Hypothalamus (tissue), 51 donors: Measurements from ENCODE around the gene TENT5A.
"Not testable (repeated sequence)": the region's sequence is repeated elsewhere in the genome, so short reads cannot be mapped to it uniquely, and the experiment has no call there.

Source experiments
- DNase-seq, 51 donors: peaks; one replicate each; lab custom pipeline; 2025; lab: John Stamatoyannopoulos, UW

The TENT5A gene

DNA sequence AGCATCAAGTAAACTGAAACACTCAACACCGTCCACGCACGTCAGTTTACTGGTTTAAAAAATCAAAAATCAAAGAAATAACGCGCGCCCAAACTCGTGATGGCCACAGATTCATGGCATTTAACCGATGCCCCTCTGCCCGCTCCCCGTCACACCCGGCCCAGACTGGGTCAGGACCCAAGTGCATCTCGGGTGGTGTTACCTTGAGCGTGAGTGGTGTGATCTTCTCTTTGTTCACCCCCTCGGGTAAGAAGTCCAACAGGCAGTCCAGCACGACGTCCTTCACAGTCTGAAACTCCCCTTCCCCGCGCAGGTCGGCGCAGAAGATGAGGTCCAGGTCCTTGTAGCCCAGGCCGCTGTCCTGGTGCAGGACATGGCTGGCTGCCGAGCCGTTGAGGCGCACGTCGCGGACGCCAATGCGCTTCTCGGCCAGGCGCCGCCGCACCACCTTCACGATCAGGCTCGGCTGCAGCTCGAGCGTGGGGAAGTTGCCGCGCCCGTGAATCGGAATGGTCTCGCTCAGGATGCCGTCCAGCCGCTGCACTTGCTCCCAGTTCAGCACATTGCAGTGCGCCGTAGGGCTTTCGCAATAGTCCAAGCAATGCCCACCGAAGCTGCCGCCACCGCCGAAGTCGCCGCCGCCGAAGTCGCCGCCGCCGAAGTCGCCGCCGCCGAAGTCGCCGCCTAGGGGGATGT lies 945 bp downstream of the TENT5A start:
- peak in 35 of 51 donors; percentile 3 to 68 (median 30) for DNase-seq

DNA sequence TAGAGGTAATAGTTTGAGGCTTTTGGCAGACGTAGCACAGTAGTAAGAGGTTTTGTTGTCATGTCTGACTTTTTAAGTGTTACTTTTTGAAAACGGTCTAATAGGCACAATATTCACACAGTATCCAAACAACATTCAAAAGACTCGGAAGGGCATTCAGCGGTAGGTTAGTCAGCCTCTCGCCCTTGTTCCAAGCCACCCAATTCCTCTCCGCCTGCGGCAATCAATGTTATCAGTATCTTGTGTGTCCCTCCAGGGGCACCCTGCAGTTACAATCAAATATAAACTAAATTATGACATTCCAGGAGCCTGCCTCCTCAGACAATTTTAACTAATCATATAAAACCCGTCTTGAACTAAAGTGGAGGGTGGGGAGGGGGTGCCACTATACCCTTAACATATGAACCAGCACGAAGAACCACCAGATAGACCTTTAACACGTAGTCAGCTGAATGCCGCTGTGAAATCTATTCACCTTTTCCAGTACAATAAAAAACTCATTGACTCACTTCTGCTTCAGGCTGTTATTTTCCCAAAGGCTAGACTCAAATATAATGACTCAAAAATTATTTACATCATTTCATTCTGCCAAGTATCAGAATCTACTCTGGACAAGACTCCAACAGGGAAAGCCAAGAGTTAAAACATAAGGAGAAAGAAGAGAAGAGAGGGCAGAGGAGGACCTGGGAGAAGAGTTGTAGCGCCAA lies 1.6 kb downstream of the TENT5A start:
- DNase-seq, result peak in 1 of 51 donors; percentile 2

DNA sequence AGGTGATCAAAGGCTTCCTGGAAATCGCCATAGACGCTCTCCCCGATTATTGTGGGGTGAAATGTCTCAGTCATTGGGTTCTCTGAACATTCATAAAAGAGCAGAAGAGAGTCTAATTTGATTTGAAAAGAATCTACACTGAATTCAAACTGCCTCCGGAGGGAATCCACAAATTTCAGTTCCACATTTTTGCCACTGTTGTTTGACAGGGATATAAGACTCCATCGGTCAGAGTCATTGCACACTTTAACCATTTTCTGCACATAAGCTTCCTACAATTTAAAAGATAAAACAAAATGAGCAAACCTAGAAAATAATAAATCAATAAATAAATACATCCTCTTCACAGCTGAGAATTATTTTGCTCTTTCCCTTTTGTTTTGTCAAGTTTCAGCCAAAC lies 2.3 kb downstream of the TENT5A start:
- peak in 1 of 51 donors; percentile 12 for DNase-seq

DNA sequence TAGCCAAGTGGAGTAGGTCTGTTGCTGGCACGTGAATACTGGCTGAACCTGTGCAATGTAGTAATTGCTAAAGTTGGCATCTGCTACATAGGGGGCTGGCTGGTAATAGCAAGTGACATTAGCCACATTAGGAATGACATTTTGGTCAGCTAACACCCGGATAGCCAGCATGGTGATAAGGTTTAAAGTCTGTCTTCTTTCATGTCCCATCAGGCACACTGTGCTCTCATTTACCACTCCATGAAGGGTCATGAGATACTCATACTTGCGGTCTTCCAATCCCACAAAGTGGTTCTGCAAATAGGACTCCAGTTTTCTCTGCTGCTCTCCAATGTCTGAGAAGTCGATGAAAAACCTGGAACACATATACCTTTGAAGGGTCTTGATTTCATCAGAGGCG lies 2.8 kb downstream of the TENT5A start:
- peak in 2 of 51 donors; percentile 3 to 11 for DNase-seq

DNA sequence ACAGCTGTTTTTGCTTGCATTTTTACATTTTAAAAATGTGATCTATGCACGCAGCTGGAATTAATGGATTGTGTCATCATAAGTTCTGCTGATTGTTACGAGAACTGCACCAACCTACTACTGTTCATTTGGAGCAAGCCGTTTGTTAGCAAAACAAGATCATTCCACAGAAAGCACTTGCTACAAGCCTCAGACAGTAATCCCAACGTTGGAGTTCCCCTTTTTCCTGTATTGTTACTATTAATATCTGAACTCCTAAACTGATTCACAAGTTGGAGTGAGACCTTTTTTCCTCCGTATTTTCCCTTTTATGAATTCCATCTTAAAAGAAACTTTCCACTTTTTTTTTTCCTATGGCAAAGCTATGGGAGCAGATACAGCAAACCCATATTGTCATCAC lies 3.5 kb downstream of the TENT5A start:
- no peak for DNase-seq

DNA sequence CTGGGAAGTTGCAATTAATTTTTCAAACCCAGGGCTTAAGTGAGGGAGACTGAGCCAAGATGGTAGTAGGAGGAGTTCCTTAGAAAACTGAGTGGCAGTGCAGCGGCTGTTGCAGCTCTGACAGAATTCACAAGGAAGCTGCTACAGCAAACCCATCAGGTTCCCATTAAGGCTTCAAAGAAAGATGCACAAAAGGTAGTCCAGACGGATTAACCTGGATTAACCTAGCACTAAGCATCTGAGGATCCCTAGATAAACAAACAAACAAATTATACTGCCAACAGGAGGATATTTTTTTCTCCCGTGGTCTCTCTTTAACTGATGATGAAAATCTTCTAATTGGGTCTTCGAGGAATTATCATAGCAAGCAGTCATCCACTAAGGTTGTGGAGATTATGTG lies 5.2 kb downstream of the TENT5A start:
- DNase-seq, result no peak

DNA sequence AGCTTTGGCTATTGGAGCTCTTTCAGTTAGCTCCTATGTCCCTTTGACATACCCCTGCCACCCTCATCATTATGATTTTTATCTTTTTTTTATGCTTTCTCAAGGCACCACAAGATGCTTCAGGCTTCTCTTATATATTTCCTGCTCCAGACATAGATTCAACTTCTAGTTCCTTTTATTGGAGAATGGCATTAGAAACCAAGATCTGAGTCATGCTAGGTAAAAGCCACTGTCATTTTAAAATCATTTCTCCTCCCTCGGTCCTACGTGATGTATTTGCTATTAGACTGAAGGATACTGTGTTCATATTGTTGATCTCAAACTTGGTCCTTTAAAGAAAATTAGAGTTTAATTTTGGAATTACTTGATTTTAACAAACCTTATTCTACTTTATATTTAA lies 8.3 kb downstream of the TENT5A start:
- DNase-seq, result no peak

DNA sequence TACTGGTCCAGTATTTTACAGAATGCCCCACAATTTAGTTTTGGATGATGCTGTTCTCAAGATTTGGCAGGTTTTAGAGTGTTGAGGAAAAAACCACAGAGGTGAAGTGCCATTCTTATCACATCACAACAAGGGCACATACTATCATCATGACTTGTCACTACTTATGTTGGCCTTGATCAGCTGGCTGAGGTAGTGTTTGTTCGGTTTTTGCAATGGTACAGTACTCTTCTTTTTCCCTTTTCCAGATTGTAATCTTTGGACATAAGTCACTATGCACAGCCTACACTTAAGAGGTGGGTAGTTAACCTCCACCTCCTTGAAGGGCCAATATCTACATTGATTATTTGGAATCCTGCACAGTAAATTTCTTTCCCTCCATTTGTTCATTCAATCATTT lies 8.8 kb downstream of the TENT5A start:
- DNase-seq, result no peak

DNA sequence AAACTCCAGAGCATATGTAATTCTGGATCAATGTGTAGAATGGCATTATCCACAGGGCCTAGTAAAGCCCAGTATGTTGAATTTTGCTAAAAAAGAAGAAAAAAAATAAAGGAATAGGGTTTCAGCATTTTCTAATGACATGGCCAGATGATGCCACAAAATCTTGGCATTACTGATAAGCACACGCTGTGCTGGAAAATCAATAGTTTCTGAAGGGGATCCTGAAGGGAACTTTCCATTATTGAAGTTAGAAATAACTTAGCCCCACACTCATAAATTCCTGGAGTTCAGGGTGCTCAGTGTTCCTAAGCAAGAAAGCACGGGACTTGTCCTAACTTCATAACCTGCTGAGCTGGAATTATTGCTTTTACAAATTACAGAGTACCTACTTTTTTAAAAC lies 10.8 kb downstream of the TENT5A start:
- no peak for DNase-seq

DNA sequence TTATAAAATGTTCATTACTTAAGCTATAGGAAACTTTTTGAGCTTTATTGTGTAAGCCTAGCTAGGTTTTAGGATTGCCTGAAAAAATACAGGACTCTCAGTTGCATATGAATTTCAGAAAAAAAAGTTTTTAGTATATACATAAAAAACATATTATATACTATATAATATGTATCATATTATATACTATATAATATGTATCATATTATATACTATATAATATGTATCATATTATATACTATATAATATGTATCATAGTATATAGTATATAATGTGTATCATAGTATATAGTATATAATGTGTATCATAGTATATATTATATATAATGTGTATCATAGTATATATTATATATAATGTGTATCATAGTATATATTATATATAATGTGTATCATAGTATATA lies 11.9 kb downstream of the TENT5A start:
- DNase-seq, result not testable (repeated sequence)

DNA sequence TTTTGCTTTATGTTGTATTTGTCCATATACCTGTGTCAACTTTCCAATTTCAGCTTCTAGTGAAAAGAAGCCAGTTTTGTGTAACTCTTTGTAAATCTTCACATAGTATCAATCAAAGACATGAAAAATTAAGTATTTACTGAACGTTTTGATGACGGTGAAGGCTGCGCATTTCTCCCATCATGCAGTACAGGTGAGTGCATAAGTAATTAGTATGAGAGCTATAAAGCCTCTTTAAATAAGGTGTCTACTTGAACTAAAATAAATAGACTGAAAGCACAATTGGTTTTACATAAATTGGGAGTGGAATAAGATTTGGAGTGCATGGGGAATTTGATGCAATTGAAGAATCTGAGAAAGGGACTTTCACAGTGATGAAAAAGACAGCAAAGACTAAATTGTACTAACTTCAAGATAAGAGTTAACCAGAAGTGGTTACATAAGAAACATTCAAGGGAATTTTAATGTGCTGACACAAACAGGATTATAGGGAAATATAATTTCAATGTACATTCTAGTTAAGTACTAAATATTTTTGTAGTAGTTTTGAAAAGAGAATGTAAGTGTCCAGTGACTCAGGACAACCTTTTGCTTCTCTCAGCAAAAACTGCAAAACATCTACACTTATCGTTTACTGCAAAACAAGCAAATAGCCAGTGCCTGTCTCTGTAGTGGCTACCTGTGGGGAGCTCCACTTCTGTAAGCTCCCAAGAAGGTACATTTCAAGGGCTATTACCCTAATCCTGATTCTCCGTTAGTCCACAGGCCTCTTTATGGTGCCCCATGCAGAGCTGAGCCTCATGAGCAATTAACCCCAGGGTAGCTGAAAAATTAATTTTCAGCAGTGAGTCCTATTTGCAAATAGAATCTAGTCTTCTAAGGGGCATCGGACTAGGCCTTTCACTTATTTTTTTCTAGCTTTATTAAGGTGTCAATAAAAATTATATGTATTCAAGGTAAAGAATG lies 13.0 kb downstream of the TENT5A start:
- no peak for DNase-seq

DNA sequence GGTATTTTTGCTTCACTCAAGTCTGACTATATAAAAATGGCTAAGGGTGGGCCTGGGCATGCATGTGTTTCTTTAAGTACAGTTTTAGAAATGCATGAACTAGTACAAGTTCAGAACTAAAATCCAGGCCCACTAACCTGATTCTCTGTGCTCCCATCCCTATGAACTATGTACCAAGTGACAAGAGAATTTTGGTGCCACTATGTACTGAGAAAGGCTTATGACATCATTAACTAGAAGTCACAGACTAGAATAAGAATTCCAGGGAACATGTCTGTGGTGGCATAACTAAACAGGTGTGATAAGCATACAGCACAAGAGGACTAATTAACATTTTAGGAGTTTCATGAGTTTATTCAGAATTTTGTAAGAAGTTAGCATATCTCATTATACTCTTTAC lies 16.1 kb downstream of the TENT5A start:
- no peak for DNase-seq

DNA sequence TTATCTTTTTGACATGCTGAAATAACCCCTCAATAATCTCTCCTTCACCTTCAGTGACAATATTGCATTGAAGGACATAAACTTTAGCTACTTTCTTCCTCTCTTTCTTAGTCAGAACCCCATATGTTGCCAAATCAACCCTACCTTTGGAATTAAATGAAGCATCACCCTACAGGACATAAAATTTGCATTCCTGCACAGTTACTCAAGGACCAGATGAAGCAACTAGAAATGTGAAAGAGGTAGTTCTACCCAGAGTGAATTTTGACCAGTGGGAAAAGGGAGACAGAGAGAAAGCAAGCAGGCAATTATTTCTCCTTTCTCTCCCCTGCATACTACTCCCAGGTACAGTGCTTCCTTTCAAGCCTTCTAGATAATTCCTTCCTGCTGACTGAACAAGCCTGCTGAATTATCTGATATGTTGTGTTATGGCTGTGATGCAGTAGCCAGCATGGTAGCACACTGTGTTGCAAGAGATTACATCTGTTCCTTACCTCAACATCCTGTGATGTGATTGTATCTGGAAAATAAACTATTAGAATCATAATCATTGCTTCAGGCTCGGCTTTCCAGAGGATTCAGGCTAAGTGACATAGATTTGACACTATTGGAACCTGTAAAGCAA lies 16.6 kb downstream of the TENT5A start:
- DNase-seq, result no peak

DNA sequence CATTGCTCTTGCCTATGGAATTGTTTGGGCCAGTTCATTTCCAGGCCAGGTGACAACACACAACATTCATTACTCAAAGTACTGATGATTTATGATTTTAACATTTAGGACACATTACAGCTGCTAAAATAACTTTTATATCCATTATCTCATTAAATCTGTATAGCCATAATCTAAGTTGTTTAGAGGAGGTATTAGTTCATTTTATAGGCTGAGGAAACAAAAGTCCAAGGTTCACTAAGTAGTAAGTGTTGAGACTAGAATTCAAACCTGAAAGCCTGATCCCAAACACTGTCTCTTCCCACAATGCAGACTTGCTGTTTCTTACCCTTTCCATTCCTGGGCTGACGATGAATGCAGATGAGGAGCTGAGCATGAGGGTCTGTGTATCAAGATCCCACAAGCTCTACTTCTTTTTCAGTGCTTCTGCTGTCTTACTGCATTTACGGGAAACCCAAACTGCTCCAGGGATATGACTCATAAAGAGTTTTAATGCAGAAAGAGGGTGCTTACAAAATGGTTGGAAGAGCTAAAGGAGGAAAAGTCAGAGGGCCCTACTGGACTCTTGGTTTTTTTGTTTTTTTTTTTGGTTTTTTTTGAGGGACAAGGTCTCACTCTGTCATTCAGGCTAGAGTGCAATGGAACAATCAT lies 17.9 kb downstream of the TENT5A start:
- DNase-seq, result no peak

DNA sequence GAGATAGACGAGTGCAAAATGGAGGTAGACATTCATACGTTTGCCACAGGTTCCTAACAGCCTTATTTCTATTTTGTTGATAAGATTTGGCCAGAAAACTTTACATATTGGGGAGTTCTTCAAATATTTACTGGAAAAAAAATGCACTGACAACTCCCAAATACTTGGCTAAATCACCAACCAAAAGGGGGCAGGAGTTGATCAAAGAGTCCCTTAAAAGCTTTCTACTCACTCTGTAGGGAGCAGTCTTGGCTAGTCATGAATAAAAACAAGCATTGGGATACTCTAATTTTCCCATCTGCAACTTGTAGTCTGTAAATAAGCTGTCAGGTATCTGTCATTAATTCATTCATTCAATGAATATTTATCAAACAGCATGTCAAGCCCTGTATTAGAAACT lies 18.4 kb downstream of the TENT5A start:
- no peak for DNase-seq

DNA sequence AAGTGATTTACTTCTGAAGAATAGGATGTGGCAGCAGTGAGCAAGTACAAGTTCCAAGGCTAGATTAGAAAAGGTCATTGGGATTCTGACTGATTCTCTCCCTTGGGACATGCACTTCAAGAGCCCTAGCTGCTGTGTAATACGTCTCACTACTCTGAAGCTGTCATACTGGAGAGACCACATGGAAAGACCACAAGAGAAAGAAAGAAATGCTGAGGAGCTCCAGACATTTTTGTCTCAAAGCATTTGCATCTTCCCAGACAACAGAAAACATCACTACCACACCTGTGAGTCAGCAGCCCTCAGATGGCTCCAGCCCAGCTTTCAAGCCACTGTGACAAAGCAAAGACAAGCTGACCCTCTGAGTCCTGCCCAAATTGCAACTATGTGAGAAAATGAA lies 20.7 kb downstream of the TENT5A start:
- no peak for DNase-seq

DNA sequence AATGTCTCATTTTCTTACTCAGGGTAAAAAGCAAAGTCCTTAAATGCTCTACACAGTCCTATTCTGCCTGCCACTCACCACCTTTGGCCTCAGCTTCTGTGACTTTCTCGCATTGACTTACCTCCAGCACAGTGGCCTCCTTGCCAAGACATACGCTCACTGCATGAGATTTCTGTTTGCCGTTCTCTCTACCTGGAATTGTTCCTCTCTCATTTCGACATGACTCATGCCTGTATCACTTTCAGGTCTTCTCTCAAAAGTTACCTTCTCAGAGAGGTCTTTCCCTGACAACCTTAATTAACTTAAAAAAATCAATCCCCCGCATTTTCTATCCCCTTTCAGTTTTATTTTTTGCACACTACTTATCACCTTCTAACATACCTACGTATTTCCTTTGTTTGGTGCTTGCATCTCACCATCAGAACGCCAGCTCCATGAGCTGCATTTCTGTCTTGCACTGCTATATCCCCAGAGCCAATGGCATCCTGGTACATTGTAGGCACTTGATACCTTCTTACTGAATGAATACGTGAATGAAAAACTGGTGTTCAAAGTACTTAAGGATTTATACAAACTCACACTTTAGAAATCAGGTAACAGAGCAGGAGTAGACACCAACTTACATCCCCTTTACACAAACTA lies 24.5 kb downstream of the TENT5A start:
- DNase-seq, result no peak

DNA sequence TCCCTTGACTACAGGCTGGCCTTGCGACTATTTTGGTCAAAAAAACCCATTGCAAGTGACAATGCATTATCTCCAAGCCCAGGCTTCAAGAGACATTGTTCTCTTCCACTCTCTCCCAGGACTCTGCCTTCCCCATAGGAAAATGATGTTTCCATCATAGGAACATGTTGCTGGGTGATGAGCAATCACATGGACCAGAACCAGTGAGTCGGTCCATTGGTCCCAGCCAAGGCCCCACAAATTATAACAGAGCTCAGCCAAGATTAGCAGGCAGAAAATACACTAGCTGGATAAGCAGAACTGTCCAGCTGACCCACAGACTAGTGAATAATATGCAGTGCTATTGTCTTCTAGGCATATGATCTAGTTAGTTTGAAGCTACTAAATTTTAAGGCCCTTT lies 27.4 kb downstream of the TENT5A start:
- no peak for DNase-seq

DNA sequence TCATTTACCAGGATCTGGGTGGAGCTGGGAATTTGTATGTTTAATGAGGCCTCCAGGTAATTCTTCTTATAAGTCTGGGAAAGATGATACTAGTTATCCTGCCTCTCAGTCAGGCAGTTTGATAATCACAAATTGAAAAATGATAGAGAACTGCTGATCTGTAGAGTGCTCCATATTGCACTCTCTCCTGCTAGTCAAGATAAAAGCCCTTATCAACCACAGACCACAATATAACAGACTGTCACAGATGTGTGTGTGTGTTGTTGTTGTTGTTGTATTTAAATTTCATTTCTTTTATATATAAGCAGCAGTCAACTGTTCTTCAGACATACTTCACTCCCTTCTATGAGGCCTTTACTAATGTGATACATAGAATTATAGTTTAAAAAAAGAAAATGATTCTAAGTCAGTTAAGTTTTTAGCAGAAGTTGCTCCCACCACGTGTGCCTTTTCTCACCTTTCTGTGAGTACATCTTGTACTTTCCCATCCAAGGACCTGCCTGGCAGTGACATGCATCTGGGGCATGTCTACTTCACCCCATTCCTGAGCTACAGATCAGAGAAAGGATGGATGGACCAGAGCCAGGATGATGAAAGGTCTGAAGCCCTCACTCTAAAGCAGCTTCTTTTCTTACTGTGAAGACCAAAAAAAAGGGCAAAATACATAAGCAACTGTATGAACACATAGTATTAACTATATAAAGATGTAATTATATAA lies 29.8 kb downstream of the TENT5A start:
- no peak for DNase-seq
